ES-I3 (cell line): ENCODE measurements around the gene PRELID3B.

Experiments
- H3K36me3 ChIP-seq: 2 replicates; pipeline ENCODE4 v1.6.1; 2013; ENCODE audit warnings: mild to moderate bottlenecking, low read length, control low read depth, moderate library complexity; ENCODE audit not compliant: insufficient read depth
- H3K4me1 ChIP-seq: 2 replicates; pipeline ENCODE4 v1.6.1; 2013; ENCODE audit warnings: mild to moderate bottlenecking, control low read depth, low read length; ENCODE audit not compliant: insufficient read depth
- H3K9ac ChIP-seq: 2 replicates; pipeline ENCODE4 v1.6.1; 2013; ENCODE audit warnings: low read depth, mild to moderate bottlenecking, low read length, moderate library complexity
- H3K9me3 ChIP-seq: 2 replicates; pipeline ENCODE4 v1.6.1; 2013; ENCODE audit warnings: mild to moderate bottlenecking, low read length, moderate library complexity; ENCODE audit not compliant: control insufficient read depth, insufficient read depth

The PRELID3B gene

DNA sequence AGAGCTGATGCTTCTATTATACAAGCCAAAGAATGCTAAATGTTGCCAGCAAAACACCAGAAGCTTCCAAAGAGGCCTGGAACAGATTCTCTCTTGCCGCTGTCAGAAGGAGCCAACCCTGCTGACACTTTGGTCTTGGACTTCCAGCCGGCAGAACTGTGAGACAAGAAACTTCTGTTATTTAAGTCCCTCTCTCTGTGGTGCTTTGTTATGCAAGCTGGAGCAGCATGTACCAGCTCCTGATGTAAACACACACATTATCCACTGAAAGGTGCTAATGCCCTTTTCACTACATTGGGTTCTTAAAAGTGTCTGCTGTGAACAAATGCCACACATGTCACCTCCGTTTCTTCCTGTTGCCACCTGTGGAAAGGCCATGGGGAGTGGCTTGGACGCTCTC, 25.9 kb upstream of the PRELID3B start:
- no peak overlapping the region for H3K9ac ChIP-seq
- H3K9me3 ChIP-seq: no peaks in the 10 kb centered on the region
- H3K36me3 ChIP-seq: no peaks in the 10 kb centered on the region
- peaks cover 7% of the 10 kb centered on the region; the same call in 1 of the 2 replicates for H3K4me1 ChIP-seq

DNA sequence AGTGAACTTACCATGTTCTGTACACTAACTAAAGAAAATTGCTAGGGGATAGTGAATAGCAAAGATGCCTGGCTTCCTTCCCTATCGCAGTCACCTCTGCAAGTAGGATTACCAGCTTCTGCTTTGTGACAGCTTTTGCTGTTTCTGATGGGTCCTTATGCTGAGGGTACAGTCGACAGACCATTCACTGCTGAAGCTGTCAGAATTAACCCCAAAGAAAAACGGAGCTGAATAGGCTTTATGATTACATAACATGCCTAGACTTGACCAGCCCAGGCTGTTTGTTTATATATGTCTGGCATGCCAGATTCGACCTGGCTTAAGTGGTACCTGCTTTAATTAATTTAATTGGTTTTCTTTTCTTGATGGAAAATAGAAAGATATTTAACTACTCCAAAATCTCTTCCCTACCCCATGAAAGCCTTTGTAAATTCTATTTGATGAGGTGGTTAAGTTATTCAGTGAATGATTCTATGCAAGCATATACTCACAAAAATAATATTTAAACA, 21.7 kb upstream of the PRELID3B start:
- H3K36me3 ChIP-seq: no peaks in the 10 kb centered on the region
- H3K4me1 ChIP-seq: peaks cover 10% of the 10 kb centered on the region; the same call in 1 of the 2 replicates
- no peaks in the 10 kb centered on the region for H3K9me3 ChIP-seq
- no peak overlapping the region for H3K9ac ChIP-seq

DNA sequence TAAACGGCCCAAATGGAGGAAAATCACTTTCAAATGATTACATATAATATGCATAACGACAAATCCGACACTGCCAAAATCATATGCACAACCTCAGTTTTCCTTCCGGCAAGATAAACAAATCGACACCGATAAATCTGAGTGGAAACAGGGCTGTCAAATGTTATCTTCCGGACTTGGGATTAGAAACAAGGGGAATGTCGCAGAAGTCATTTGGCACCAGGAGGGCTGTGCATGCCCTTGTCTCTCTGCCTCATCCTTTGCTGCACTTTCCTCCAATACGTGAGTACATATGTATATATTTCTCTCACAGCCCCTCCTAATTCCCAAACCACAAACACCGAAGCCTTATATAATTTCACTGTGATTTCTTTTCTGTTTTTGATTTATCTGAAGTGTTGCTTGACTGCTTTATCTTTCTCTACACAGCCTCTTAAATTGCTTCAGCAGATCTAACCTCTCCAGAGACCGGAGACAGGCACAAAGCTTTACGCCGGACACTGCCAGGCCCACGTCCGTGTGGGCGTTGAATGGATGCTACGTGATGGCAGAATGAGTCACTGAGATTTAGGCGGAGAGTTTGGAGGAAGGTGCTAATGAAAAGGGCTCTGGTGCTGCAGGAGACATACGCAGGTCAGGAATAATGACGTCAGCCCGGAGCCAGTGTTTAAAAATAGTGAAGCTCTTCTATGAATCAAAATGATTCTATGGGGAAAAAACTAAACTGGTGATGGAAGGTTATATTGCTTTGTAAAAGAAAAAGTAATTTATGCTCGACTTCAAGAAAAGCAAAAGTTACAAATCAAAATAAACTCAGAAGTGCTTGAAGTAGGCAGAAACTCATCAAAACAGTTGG, 21.0 kb upstream of the PRELID3B start:
- H3K4me1 ChIP-seq: peaks cover 10% of the 10 kb centered on the region; the same call in 1 of the 2 replicates
- H3K9ac ChIP-seq: no peak overlapping the region; the same call in 1 of the 2 replicates
- no peaks in the 10 kb centered on the region for H3K36me3 ChIP-seq
- H3K9me3 ChIP-seq: no peaks in the 10 kb centered on the region

DNA sequence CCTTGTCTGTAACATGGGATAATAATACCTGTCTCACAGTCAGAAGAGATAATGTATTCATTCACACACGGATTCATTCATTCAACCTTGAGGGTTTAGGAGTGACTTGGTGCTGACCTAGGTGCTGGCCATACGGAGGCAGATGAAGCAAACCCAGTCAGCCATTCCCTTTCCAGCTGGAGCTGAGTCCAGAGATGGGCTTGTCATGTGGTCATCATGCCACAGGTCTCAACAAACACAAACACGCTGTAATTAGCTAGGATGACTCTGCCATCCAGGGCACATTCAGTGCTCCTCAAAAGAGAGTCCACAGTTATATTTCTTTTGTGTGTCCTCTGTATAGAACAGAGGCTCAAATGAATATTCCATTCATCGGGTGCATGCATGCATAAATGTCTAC, 19.5 kb upstream of the PRELID3B start:
- Histone ChIP-seq H3K9ac (no peak overlapping the region), H3K36me3 (no peaks in the 10 kb centered on the region), H3K4me1 (peaks cover 10% of the 10 kb centered on the region; the same call in 1 of the 2 replicates), H3K9me3 (no peaks in the 10 kb centered on the region)

DNA sequence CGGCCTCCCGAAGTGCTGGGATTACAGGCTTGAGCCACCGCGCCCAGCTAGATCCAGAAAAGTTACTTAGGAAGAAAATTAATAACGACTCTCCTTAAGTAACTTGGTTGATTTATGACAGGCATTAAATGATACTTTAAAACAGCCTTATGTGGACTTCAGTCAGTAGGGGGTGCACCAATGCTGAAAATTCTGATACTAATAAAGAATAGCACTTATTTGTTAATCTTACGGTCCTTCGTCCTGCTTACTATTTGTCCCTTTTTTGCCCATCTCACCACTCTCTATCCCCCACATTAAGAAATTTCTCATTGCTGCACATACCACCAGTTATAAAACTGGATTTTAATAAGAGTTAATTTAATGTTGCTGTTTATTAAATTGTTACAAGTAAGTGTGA, 12.7 kb upstream of the PRELID3B start:
- Histone ChIP-seq H3K4me1 (no peaks in the 10 kb centered on the region), H3K9me3 (no peaks in the 10 kb centered on the region), H3K9ac (no peak overlapping the region), H3K36me3 (no peaks in the 10 kb centered on the region)

DNA sequence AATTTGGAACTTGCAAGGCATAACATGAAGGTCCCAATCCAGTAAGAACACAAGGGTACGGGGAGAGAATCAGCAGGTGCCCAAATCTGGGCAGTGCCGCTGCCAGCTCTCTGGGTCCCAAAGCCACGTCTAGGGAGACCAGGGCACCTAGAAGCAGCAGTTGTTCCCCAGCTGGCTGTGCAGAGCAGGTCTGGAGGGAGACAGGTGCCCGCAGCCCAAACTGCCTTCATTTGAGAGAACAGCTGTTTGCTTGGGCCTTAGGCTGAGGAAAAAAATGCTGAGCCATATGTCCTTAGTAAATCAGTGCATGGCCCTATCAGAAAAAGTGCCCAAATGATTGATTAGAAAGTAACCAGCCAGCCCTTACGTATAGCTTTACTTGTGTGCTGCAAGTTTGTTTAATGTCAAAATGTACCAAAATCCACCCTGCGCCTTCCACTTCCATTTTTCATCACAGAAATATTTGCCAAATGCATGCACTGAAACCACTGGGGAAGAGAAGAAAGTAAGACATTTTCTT, 9.1 kb upstream of the PRELID3B start:
- Histone ChIP-seq H3K9ac (no peak overlapping the region), H3K36me3 (no peaks in the 10 kb centered on the region), H3K9me3 (no peaks in the 10 kb centered on the region), H3K4me1 (no peaks in the 10 kb centered on the region)

DNA sequence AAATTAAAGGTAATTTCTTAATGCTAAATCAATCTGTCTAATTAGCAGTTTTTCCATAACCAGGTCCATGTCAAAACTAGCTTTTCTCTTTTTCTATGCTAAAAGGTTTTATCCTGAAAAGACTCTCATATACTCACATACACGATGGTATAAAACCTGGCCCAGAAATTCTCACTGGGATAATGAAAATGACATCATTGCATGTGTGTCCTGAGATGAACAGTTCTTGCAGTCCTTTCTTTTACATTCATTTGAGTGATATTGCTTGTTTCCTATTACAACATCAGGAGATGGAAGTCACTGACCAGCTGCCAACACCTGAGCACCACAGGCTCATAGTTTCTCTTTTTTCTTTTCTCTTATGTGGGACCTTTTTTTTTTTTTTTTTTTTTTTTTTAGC, 7.9 kb upstream of the PRELID3B start:
- Histone ChIP-seq H3K9ac (no peak overlapping the region), H3K36me3 (no peaks in the 10 kb centered on the region), H3K9me3 (no peaks in the 10 kb centered on the region), H3K4me1 (no peaks in the 10 kb centered on the region)

DNA sequence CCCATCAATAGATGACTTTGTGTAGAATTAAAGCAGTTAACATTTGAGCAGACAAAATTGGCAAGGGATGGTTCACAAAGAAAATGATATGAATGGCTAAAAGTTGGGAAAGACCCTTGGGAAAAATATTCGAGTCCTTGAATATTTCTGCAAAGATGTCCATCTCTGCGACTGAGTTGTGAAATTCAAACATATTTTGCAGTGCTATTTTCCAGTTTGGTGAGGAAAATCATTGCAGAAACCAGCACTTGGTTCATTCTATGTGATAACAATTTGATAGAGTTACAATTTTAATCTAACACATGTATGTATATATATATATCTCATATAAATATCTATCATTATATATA, 6.1 kb upstream of the PRELID3B start:
- Histone ChIP-seq H3K9ac (no peak overlapping the region), H3K9me3 (no peaks in the 10 kb centered on the region), H3K4me1 (no peaks in the 10 kb centered on the region), H3K36me3 (no peaks in the 10 kb centered on the region)

DNA sequence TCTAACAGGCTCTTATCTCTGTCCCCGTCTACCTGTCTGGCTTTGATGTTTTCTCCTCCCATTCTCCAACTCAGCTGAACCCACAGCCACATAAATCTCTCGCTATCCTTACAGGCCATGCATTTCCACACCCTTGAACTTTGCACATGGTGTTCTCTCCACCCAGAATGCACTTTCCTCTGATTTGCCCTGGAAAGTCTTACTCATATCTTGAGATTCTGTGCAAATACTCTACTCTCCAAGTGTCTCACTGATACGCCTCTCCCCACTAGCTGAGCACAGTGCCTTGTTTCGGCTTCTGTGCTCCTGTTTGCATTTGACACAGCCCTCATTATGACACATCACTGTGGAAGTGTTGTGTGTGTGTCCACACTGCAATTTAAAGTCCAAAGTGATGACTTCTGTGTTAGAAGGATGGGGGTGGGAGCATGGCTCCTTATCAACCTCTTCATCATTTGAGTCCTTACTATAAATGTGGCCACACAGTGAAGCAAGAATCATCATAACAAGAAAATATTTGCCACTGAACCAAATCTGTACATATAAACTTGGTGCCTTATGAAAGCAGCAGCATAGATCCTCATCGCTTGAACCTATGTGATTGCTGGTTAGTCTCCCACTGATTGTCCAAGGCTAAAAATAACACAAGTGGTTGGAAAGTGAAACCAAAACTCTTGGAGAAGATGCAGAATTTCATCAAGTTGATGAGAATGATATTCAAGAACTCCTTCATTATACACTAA, 5.5 kb upstream of the PRELID3B start:
- no peak overlapping the region for H3K9ac ChIP-seq
- no peaks in the 10 kb centered on the region for H3K4me1 ChIP-seq
- no peaks in the 10 kb centered on the region for H3K36me3 ChIP-seq
- no peaks in the 10 kb centered on the region for H3K9me3 ChIP-seq

DNA sequence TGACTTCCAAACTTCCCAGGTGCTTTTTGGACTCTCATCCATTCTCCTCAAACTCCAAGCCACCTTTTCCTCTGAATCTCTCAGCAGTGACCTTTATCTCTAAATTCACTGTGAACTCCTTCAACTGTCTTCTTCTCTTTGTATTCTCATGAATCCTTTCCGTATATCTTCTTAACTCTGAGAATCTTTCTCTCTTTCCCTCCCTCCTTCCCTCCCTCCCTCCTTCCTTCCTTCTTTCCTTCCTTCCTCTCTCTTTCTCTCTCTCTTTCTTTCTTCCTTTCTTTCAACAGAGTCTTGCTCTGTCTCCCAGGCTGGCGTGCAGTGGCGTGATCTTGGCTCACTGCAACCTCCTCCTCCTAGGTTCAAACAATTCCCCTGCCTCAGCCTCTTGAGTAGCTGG, 4.3 kb upstream of the PRELID3B start:
- Histone ChIP-seq H3K36me3 (no peaks in the 10 kb centered on the region), H3K9ac (no peak overlapping the region), H3K4me1 (no peaks in the 10 kb centered on the region), H3K9me3 (no peaks in the 10 kb centered on the region)

DNA sequence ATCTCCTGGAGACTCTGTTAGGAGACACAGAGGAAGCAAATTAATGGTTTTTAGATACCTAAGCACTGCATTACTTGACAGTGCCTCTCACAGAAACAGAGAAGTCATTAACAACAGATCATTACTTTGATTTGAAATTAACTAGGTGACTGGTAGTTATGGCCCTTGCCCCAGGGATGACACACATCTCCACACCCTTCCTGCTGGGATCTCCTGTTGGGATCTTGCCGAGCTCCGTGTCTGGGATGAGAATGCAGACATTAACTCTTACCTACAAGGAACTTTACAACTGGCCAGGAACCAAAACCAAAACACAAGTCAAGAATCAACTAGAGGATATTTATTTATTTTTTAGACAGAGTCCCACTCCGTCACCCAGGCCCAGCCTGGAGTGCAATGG, 2.2 kb upstream of the PRELID3B start:
- Histone ChIP-seq H3K4me1 (no peaks in the 10 kb centered on the region), H3K36me3 (no peaks in the 10 kb centered on the region), H3K9ac (no peak overlapping the region), H3K9me3 (no peaks in the 10 kb centered on the region)

DNA sequence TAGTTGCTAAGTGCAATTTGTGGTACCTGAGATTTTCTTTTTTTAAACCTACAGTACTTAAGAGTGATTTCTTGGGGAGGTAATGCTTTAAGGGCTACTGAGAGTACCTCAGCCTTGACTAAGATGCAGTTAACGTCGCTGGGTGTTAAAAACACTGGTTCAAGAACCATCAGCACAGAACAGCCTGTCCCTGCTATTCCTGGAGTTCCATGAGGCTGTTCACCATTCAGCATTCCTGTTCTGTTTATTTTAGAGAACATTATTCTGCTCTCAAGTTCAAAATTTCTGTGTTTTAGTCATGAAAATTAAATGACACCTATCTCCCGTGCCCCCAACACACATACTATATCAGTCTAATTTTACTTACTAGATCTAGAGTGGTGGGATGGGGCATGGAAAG, 1.7 kb upstream of the PRELID3B start:
- H3K36me3 ChIP-seq: no peaks in the 10 kb centered on the region
- no peaks in the 10 kb centered on the region for H3K4me1 ChIP-seq
- no peak overlapping the region for H3K9ac ChIP-seq
- no peaks in the 10 kb centered on the region for H3K9me3 ChIP-seq

DNA sequence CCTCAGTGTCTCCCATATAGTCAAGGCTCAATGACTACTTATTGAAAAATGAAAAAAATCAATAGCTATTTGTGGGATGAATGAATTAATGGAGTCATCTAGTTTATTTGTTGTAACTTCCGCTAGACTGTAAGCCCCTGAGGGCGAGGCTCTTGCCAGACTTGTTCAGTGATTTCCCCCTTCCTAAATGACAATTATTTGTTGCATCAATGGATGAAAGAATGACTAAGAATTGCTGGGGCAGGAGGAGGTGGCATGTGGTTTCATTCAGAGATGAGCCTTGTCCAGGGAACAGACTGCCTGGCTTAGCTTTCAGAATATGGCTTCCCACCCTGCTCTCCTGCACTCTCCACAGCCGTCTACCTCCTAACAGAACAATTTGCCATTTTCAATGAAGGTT, 1.1 kb upstream of the PRELID3B start:
- H3K9ac ChIP-seq: no peak overlapping the region
- no peaks in the 10 kb centered on the region for H3K4me1 ChIP-seq
- no peaks in the 10 kb centered on the region for H3K9me3 ChIP-seq
- H3K36me3 ChIP-seq: no peaks in the 10 kb centered on the region

DNA sequence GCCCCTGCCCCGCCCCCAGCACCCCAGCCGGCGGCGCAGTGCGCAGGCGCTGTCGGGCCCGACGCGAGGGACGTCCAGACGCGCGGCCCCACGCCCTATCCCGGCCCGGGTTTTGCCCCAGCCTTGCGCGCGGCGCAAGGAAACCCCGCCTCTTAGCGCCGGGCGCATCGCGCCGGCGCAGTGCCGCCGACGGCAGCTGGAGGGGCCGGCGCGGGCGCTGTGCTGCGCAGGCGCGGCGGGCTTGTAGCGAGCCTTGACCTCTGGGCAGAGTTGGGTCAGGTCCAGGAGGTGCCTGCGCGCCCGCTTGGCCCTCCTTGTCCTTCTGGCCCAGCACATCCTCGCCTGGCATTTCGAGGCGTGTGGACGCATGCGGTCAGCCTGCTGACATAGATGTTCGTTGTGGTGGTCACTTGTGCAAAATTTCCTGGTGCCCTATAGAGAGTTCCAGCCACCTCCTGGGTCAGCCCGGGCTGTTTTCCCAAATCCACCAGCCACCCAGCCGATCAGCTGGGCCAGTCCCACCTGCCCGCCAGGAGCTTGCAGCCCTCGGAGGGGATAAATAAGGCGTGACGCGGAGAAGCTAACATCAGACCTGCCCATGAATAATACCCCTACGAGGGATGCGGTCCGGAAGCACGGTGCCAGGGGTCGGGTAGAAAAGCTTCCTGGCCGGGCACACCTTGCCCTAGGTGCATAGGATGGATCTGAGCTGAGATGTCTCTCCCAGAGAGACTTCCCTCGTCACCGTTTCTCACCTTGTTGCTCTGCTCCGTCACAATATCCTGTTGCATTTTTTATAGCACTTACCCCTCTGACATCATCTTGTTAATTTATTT, 428 bp upstream of the PRELID3B start:
- H3K9me3 ChIP-seq: no peaks in the 10 kb centered on the region
- H3K9ac ChIP-seq: peak overlapping the region; percentile 57; the same call in 1 of the 2 replicates
- H3K4me1 ChIP-seq: no peaks in the 10 kb centered on the region
- no peaks in the 10 kb centered on the region; the same call in 1 of the 2 replicates for H3K36me3 ChIP-seq
